Endothelial cell of umbilical vein (primary cell): ENCODE results near the gene CAMTA1. TPM values are rescaled to one million over a fixed set of nuclear protein-coding genes. Genes with fewer than 3 reads are reported as not detected.

ENCODE experiments used
- BruUV-seq: library from RNA; stranded (reverse); fragments of 400-500 nt; replicated peaks from 2 replicates; lab custom pipeline; 2021; lab: Mats Ljungman, UMichigan
- CTCF ChIA-PET: fragments of 300-600, 350-600 bp; sonication (Branson Sonifier 250); formaldehyde crosslinking; loops from one replicate; lab custom pipeline; 2021; ENCODE audit warnings: antibody characterized with exemption, inconsistent platforms; lab: Charles Lee
- POLR2A ChIA-PET: fragments of 300-600, 350-600 bp; sonication (Branson Sonifier 250); formaldehyde crosslinking; loops from one replicate; lab custom pipeline; 2021; ENCODE audit warnings: antibody characterized with exemption, inconsistent platforms; lab: Charles Lee
- DNase-seq: peaks from one replicate; pipeline ENCODE4 v3.0.0-alpha.2; 2011; ENCODE audit warnings: low read depth, low spot score
- FAIRE-seq: peaks from 2 replicates; lab custom pipeline; 2011; peaks lifted over from hg19 to GRCh38; lab: Jason Lieb, UNC
- H2AFZ ChIP-seq: 2 replicates; pipeline ENCODE4 v1.6.0; 2012; ENCODE audit warnings: low read depth, low read length, control low read depth, inconsistent platforms
- H3K27ac ChIP-seq: 2 replicates; pipeline ENCODE4 v1.5.1; 2011; ENCODE audit warnings: low read depth, mild to moderate bottlenecking, control low read depth, low read length, moderate library complexity; ENCODE audit not compliant: insufficient read depth
- H3K27me3 ChIP-seq, 2 experiments: 2 replicates each; pipeline versions ENCODE4 v1.6.0 to v1.6.1; 2011; ENCODE audit warnings: low read length in 2 of 2, mixed read lengths in 1 of 2; ENCODE audit not compliant: control insufficient read depth in 2 of 2, insufficient read depth in 2 of 2
- H3K36me3 ChIP-seq, 2 experiments: 2 replicates in 1 of 2; 3 replicates in 1 of 2; pipeline ENCODE4 v1.5.1; 2011; ENCODE audit warnings: low read length in 2 of 2, mild to moderate bottlenecking in 1 of 2, moderate library complexity in 1 of 2; ENCODE audit not compliant: control insufficient read depth in 2 of 2, insufficient read depth in 2 of 2; ENCODE audit errors: extremely low read depth in 1 of 2
- H3K4me1 ChIP-seq: 3 replicates; pipeline ENCODE4 v1.5.1; 2011; ENCODE audit warnings: mild to moderate bottlenecking, low read length; ENCODE audit not compliant: control insufficient read depth, insufficient read depth; ENCODE audit errors: extremely low read depth
- H3K4me2 ChIP-seq: 2 replicates; pipeline ENCODE4 v1.6.1; 2011; ENCODE audit warnings: low read length, control low read depth, mixed read lengths; ENCODE audit not compliant: insufficient read depth
- H3K4me3 ChIP-seq, 3 experiments: fragments of 200-600 bp in 1 of 3; sonication (generic), shearing (Covaris generic) in 1 of 3; replicated peaks in 1 of 3; 2 replicates each; pipeline ENCODE4 v1.5.1; 2011 to 2016; ENCODE audit warnings: control low read depth in 3 of 3, low read length in 3 of 3, mild to moderate bottlenecking in 2 of 3, inconsistent platforms in 1 of 3, low read depth in 1 of 3, moderate library complexity in 1 of 3; ENCODE audit not compliant: insufficient read depth in 1 of 3
- H3K79me2 ChIP-seq: 2 replicates; pipeline ENCODE4 v1.6.0; 2012; ENCODE audit warnings: low read length, inconsistent platforms; ENCODE audit not compliant: control insufficient read depth, insufficient read depth
- H3K9ac ChIP-seq: replicated peaks from 2 replicates; pipeline ENCODE3; 2011; ENCODE audit warnings: low read length, control low read depth; ENCODE audit not compliant: insufficient read depth; ENCODE audit errors: extremely low read depth
- H3K9me1 ChIP-seq: replicated peaks from 3 replicates; pipeline ENCODE4 v1.6.0; 2011; ENCODE audit warnings: mild to moderate bottlenecking, low read length; ENCODE audit not compliant: control insufficient read depth, insufficient read depth; ENCODE audit errors: extremely low read depth
- H3K9me3 ChIP-seq: replicated peaks from 2 replicates; pipeline ENCODE4 v1.5.1; 2012; ENCODE audit warnings: low read length, inconsistent platforms; ENCODE audit not compliant: control insufficient read depth, insufficient read depth
- H4K20me1 ChIP-seq: replicated peaks from 2 replicates; pipeline ENCODE3; 2011; ENCODE audit warnings: mild to moderate bottlenecking, low read length; ENCODE audit not compliant: control insufficient read depth, insufficient read depth; ENCODE audit errors: extremely low read depth
- CTCF ChIP-seq, 2 donors: IDR thresholded peaks; 1 replicate in 1 of 2; 2 replicates in 1 of 2; pipeline ENCODE4 v1.5.1; 2011; ENCODE audit warnings: low read length in 2 of 2, mild to moderate bottlenecking in 2 of 2, moderate library complexity in 2 of 2, control low read depth in 1 of 2, inconsistent platforms in 1 of 2, low read depth in 1 of 2; ENCODE audit not compliant: insufficient read depth in 1 of 2; ENCODE audit errors: extremely low read depth in 1 of 2
- FOS ChIP-seq: IDR thresholded peaks from 2 replicates; pipeline ENCODE4 v1.6.1; 2011; ENCODE audit warnings: mild to moderate bottlenecking, low read length, moderate library complexity, borderline replicate concordance; ENCODE audit not compliant: insufficient read depth
- GATA2 ChIP-seq: IDR thresholded peaks from 2 replicates; pipeline ENCODE4 v1.7.0; 2011; ENCODE audit warnings: low read depth, mild to moderate bottlenecking, moderate library complexity, mixed read lengths, low read length; ENCODE audit not compliant: insufficient read length, insufficient read depth
- JUN ChIP-seq: IDR thresholded peaks from 2 replicates; pipeline ENCODE4 v1.6.1; 2011; ENCODE audit warnings: borderline replicate concordance, low read depth; ENCODE audit not compliant: insufficient read length, insufficient read depth
- MYC ChIP-seq: IDR thresholded peaks from one replicate; pipeline ENCODE4 v1.6.1; 2011; ENCODE audit warnings: mild to moderate bottlenecking, low read depth, low read length
- POLR2A ChIP-seq: IDR thresholded peaks from 2 replicates; pipeline ENCODE4 v1.6.1; 2012; ENCODE audit warnings: low read depth, mild to moderate bottlenecking, control low read depth, low read length
- POLR2AphosphoS5 ChIP-seq: IDR thresholded peaks from 2 replicates; pipeline ENCODE4 v1.6.1; 2012; ENCODE audit warnings: low read depth, mild to moderate bottlenecking, control low read depth, low read length, moderate library complexity; ENCODE audit not compliant: insufficient read depth
- dilution Hi-C: fragments of 300-500 bp; cut with MboI; formaldehyde crosslinking; loops from one replicate; pipeline ENCODE4 v1.15.0; 2019; ENCODE audit warnings: low sequenced_read_pairs; ENCODE audit not compliant: extremely low pct_ligation_motif_present
- intact Hi-C: fragments of 100-400 bp; cut with micrococcal nuclease; formaldehyde crosslinking; loops from one replicate; pipeline ENCODE4 v1.10.0; 2022
- polyA plus RNA-seq, 4 experiments: library from polyadenylated mRNA; depleted of rRNA in 3 of 4; stranded (reverse) in 3 of 4; unstranded in 1 of 4; fragments of >200 nt; gene quantifications; 2 replicates each; pipeline versions ENCODE4 v1.2.1 to v1.2.3, GENCODE V29; 2011 to 2012; ENCODE audit warnings: missing spikeins in 1 of 4
- total RNA-seq: library from RNA; stranded (reverse); gene quantifications from 2 replicates; pipeline ENCODE4 v1.2.3, GENCODE V29; 2021
- TF ChIP-seq, protein P1 (sequence below): IDR thresholded peaks from 2 replicates; pipeline ENCODE4 v1.6.1; 2011; ENCODE audit not compliant: insufficient read depth, insufficient read length

CAMTA1 gene
- total and polyA plus RNA-seq, 2 donors (not counting 3 experiments of a cell fraction or from before 2014, with no cell fraction given) = 50.8 to 92.7 TPM

DNA sequence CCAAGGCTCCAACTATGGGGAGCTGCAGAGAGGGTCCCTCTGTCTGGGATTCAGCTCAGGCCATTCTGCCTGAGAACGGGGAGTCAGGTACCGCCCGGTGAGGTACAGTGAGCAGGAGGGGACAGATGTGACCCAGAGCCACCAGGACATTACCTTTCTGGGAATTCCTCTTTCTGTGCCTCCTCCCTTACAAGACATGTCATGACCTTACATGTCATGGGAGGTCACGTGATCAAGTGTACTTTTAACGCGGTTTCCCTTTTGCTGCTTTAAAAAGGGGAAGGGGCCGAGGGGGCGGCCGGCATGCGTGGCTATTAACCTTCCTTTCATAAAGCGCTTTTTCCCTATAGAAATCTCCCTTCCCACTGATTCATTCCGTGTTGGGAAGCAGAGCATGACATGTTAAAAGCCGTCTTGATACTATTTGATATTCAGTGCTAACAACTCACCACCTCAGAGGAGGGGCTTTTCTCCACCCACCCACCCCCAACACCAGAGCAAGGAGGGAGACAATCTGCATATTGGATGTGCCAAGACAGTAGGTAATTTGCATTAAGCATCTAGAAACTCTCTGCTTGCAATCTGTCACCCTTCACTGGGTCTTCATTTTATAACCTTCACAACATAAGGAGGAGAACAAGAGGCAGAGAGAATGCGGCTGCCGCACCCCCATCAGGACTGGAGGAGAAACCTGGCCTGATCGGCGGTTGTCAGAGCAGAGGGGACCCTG is 872.2 kb downstream of the CAMTA1 start:
- FAIRE-seq (no peak), DNase-seq (no peak)
- no peaks in the 10 kb centered on the region for H3K9me1 ChIP-seq
- H4K20me1 ChIP-seq = no peaks in the 10 kb centered on the region
- H3K4me3 ChIP-seq = no peak overlapping the region
- dilution Hi-C loops = no loop called here
- CTCF ChIA-PET = interaction anchor here (1.5 kb wide), 1 partner anchor 10 kb away, joined by 9 read pairs; no protein-coding TSS in a partner anchor
- POLR2A ChIA-PET = no interaction called here
- H3K9me3 ChIP-seq = no peaks in the 10 kb centered on the region
- no peak overlapping the region for H3K27ac ChIP-seq
- no peak overlapping the region for H3K4me2 ChIP-seq
- TF ChIP-seq GATA2 (no peak), JUN (no peak), POLR2AphosphoS5 (no peak), MYC (no peak), POLR2A (no peak), FOS (no peak), CTCF (IDR thresholded peaks at IDR 0.05; ENCODE audit: extremely low read depth in 1 of 2, insufficient read depth in 1 of 2, low read depth in 1 of 2, low read length in 2 of 2) (no peak)
- TF ChIP-seq, protein P1, sequence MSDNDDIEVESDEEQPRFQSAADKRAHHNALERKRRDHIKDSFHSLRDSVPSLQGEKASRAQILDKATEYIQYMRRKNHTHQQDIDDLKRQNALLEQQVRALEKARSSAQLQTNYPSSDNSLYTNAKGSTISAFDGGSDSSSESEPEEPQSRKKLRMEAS = no peak
- H3K36me3 ChIP-seq = no peaks in the 10 kb centered on the region
- H2AFZ ChIP-seq = no peak overlapping the region
- H3K4me1 ChIP-seq = no peaks in the 10 kb centered on the region
- no peaks in the 10 kb centered on the region for H3K79me2 ChIP-seq
- no TSS peak for BruUV-seq
- H3K9ac ChIP-seq = no peak overlapping the region
- intact Hi-C loops = no loop called here
- no peaks in the 10 kb centered on the region for H3K27me3 ChIP-seq
